22Rv1 (cell line): Measurements from ENCODE around the gene ANO2.

Experiments used
- H3K27ac ChIP-seq: fragments of 450-650 bp; 2 replicates; pipeline ENCODE4 v1.5.1; 2017
- CTCF ChIP-seq: fragments of 450-650 bp; IDR thresholded peaks from 2 replicates; pipeline ENCODE4 v1.5.1; 2017; ENCODE audit warnings: mild to moderate bottlenecking
- ZFX ChIP-seq: fragments of 450-650 bp; IDR thresholded peaks from 2 replicates; pipeline ENCODE4 v1.6.1; 2017; ENCODE audit warnings: antibody characterized with exemption, borderline replicate concordance

Gene ANO2

GRCh38 chr12:5626151-5626550 lies 318.9 kb downstream of the ANO2 start:
- no peak overlapping the region for H3K27ac ChIP-seq
- TF ChIP-seq CTCF (no peak), ZFX (no peak)

- no peak overlapping the region for H3K27ac ChIP-seq
- TF ChIP-seq ZFX = no peak
- no peak for TF ChIP-seq CTCF
Observed at GRCh38 chr12:5624486-5625272, 320.4 kb downstream of the ANO2 start.

- H3K27ac ChIP-seq = no peak overlapping the region
- no peak for TF ChIP-seq CTCF
- no peak for TF ChIP-seq ZFX
Observed at GRCh38 chr12:5623411-5623810, 321.6 kb downstream of the ANO2 start.

GRCh38 chr12:5622280-5622679 lies 322.8 kb downstream of the ANO2 start:
- H3K27ac ChIP-seq = no peak overlapping the region
- TF ChIP-seq CTCF = no peak
- TF ChIP-seq ZFX = no peak

- TF ChIP-seq ZFX (no peak), CTCF (no peak)
- H3K27ac ChIP-seq = no peak overlapping the region
Observed at GRCh38 chr12:5621329-5621728, 323.7 kb downstream of the ANO2 start.

- H3K27ac ChIP-seq = no peak overlapping the region
- TF ChIP-seq CTCF (no peak), ZFX (no peak)
Observed at GRCh38 chr12:5620896-5621295, 324.2 kb downstream of the ANO2 start.

GRCh38 chr12:5619628-5620027 lies 325.4 kb downstream of the ANO2 start:
- TF ChIP-seq CTCF (no peak), ZFX (no peak)
- H3K27ac ChIP-seq = no peak overlapping the region
